Measurements from ENCODE around the gene PIK3R5. TPM values are rescaled to one million over a fixed set of nuclear protein-coding genes. Genes with fewer than 3 reads are reported as not detected.
A peak's percentile ranks its signal among the peaks of the same experiment; 100 is the strongest.

Gene PIK3R5
- total and polyA plus RNA-seq, 8 donors, result 0.90 to 29.8 (median 5.1) TPM; not detected in 1

GRCh38 chr17:9009096-9009495, 43.6 kb upstream of the PIK3R5 start:
- no peak overlapping the region for H3K27ac ChIP-seq
- H3K9me3 ChIP-seq, result no peaks in the 10 kb centered on the region
- peaks cover 0 to 57% (median 21%) of the 10 kb centered on the region in 3 donors for H3K27me3 ChIP-seq
- no peak for DNase-seq
- H3K36me3 ChIP-seq, result no peaks in the 10 kb centered on the region
- no peak overlapping the region for H3K4me3 ChIP-seq
- intact Hi-C loops (cut with DNase I; ENCODE audit: low total_unique reads), result no loop called here
- peaks cover 1 to 21% (median 5%) of the 10 kb centered on the region in 4 donors for H3K4me1 ChIP-seq
- TF ChIP-seq, protein P1, sequence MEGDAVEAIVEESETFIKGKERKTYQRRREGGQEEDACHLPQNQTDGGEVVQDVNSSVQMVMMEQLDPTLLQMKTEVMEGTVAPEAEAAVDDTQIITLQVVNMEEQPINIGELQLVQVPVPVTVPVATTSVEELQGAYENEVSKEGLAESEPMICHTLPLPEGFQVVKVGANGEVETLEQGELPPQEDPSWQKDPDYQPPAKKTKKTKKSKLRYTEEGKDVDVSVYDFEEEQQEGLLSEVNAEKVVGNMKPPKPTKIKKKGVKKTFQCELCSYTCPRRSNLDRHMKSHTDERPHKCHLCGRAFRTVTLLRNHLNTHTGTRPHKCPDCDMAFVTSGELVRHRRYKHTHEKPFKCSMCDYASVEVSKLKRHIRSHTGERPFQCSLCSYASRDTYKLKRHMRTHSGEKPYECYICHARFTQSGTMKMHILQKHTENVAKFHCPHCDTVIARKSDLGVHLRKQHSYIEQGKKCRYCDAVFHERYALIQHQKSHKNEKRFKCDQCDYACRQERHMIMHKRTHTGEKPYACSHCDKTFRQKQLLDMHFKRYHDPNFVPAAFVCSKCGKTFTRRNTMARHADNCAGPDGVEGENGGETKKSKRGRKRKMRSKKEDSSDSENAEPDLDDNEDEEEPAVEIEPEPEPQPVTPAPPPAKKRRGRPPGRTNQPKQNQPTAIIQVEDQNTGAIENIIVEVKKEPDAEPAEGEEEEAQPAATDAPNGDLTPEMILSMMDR (IDR thresholded peaks at IDR 0.05), result no peak
- TF ChIP-seq POLR2A (IDR thresholded peaks at IDR 0.05), result no peak
- TF ChIP-seq POLR2AphosphoS5 (IDR thresholded peaks at IDR 0.05), result no peak
- TF ChIP-seq EP300 (IDR thresholded peaks at IDR 0.05), result no peak
- 88 to 97% (median 92%) methylated on average over 4 of the region's 4 CpGs for WGBS, 5 donors

- Histone ChIP-seq H3K36me3 (no peaks in the 10 kb centered on the region), H3K27me3 (peaks cover 0 to 76% (median 39%) of the 10 kb centered on the region in 3 donors), H3K9me3 (no peaks in the 10 kb centered on the region), H3K4me1 (peaks cover 14 to 38% (median 22%) of the 10 kb centered on the region in 4 donors), H3K27ac (no peak overlapping the region), H3K4me3 (no peak overlapping the region)
- intact Hi-C loops (cut with DNase I; ENCODE audit: low total_unique reads), result no loop called here
- DNase-seq, result no peak
- no peak for TF ChIP-seq POLR2A (IDR thresholded peaks at IDR 0.05)
- TF ChIP-seq, protein P1 (IDR thresholded peaks at IDR 0.05), result no peak
- TF ChIP-seq POLR2AphosphoS5 (IDR thresholded peaks at IDR 0.05), result no peak
- no peak for TF ChIP-seq EP300 (IDR thresholded peaks at IDR 0.05)
- whole genome bisulfite sequencing, 5 donors, result 94 to 100% (median 100%) methylated on average over 2 of the region's 2 CpGs
These were observed 41.7 kb upstream of the PIK3R5 start for GRCh38 chr17:9007052-9007714.

DNA sequence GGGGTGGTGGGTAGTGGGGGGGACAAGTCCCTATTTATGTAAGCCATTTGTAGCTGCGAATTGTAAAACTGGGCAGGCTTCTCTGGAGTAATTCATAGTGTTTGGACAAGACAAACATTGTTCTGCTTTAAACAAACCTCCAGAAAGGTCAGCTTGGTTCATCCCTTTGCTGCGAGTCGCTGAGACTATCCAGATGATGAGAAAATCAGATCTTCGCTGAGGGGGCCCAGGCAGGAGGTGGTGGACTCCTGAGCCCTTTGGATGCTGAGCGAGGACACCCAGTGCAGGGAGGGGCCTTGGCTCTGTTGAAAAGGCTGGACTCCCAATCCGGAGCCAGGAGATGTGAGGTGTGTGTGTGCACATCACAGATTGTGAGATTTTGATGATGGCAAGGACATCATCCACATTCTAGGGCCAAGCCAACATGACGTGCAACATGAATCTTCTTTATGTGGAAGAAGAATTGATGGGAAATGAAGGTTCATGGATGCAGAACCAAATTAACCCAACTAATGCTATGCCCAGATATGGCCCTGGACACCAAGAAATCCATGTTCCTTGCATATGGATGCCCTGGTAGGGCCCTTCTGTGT, 40.8 kb upstream of the PIK3R5 start:
- H3K4me1 ChIP-seq, result peaks cover 14 to 38% (median 25%) of the 10 kb centered on the region in 4 donors
- no peak for DNase-seq
- H3K4me3 ChIP-seq, result no peak overlapping the region
- H3K36me3 ChIP-seq, result no peaks in the 10 kb centered on the region
- peaks cover 0 to 82% (median 42%) of the 10 kb centered on the region in 3 donors for H3K27me3 ChIP-seq
- WGBS, 5 donors, result 59 to 80% (median 70%) methylated on average over 7 of the region's 7 CpGs
- intact Hi-C loops (cut with DNase I; ENCODE audit: low total_unique reads), result no loop called here
- peak overlapping the region in 1 of 5 donors; percentile 5 for H3K27ac ChIP-seq
- H3K9me3 ChIP-seq, result no peaks in the 10 kb centered on the region
- TF ChIP-seq POLR2A (IDR thresholded peaks at IDR 0.05) (no peak), EP300 (IDR thresholded peaks at IDR 0.05) (no peak), POLR2AphosphoS5 (IDR thresholded peaks at IDR 0.05) (no peak)
- TF ChIP-seq, protein P1 (IDR thresholded peaks at IDR 0.05), result no peak

- DNase-seq, result no peak
- WGBS, 5 donors, result 80 to 88% (median 84%) methylated on average over 6 of the region's 6 CpGs
- H3K9me3 ChIP-seq, result no peaks in the 10 kb centered on the region
- H3K4me3 ChIP-seq, result no peak overlapping the region
- H3K27me3 ChIP-seq, result peaks cover 0 to 78% (median 42%) of the 10 kb centered on the region in 3 donors
- peaks cover 14 to 34% (median 25%) of the 10 kb centered on the region in 4 donors for H3K4me1 ChIP-seq
- TF ChIP-seq, protein P1 (IDR thresholded peaks at IDR 0.05), result no peak
- TF ChIP-seq EP300 (IDR thresholded peaks at IDR 0.05) (no peak), POLR2AphosphoS5 (IDR thresholded peaks at IDR 0.05) (no peak), POLR2A (IDR thresholded peaks at IDR 0.05) (no peak)
- H3K36me3 ChIP-seq, result no peaks in the 10 kb centered on the region
- intact Hi-C loops (cut with DNase I; ENCODE audit: low total_unique reads), result no loop called here
- no peak overlapping the region for H3K27ac ChIP-seq
These were observed 39.4 kb upstream of the PIK3R5 start for GRCh38 chr17:9004961-9005285.

All from stomach (tissue), 9 donors.